Stimulated activated naive CD8-positive, alpha-beta T cell treated with anti-CD3 and anti-CD28 coated beads, Interleukin-15, amount 100 ng/mL, for 72 hours (primary cell): ENCODE data around the gene BCAR1.
A peak's percentile ranks its signal among the peaks of the same experiment; 100 is the strongest.
"Not testable (repeated sequence)": the region's sequence is repeated elsewhere in the genome, so short reads cannot be mapped to it uniquely, and the experiment has no call there.

Experiments used
- ATAC-seq: fragments of 150-1000 bp; cut with Tn5 transposase; 2 replicates; pipeline ENCODE4 v1.10.0; 2021; ENCODE audit warnings: mild to moderate bottlenecking, moderate library complexity
- DNase-seq, 2 donors: peaks; one replicate each; pipeline ENCODE4 v3.0.0; 2021 to 2022
- H3K27ac Mint-ChIP-seq, 2 donors: one replicate each; pipeline ENCODE4 v1.8.0; 2022; ENCODE audit warnings: mild to moderate bottlenecking in 2 of 2, mixed read lengths in 2 of 2, moderate library complexity in 2 of 2
- H3K27me3 Mint-ChIP-seq: one replicate; pipeline ENCODE4 v1.8.0; 2022; ENCODE audit warnings: mixed read lengths
- H3K4me1 Mint-ChIP-seq: one replicate; pipeline ENCODE4 v1.8.0; 2022; ENCODE audit warnings: mild to moderate bottlenecking, mixed read lengths
- H3K4me3 Mint-ChIP-seq, 2 donors: one replicate each; pipeline ENCODE4 v1.8.0; 2022; ENCODE audit warnings: mild to moderate bottlenecking in 2 of 2, mixed read lengths in 2 of 2, moderate library complexity in 1 of 2
- H3K9me3 Mint-ChIP-seq, 2 donors: one replicate each; pipeline ENCODE4 v1.8.0; 2022; ENCODE audit warnings: mixed read lengths in 2 of 2

BCAR1 gene

GRCh38 chr16:75251280-75252048, at the start of gene BCAR1:
TSS of gene BCAR1 (minus strand) at chr16:75251624. CDS start at chr16:75251482, 142 bp downstream.
- no peak for DNase-seq
- ATAC-seq: peak; percentile 34
- no peak within 1 kb of the TSS for H3K27ac Mint-ChIP-seq

DNA sequence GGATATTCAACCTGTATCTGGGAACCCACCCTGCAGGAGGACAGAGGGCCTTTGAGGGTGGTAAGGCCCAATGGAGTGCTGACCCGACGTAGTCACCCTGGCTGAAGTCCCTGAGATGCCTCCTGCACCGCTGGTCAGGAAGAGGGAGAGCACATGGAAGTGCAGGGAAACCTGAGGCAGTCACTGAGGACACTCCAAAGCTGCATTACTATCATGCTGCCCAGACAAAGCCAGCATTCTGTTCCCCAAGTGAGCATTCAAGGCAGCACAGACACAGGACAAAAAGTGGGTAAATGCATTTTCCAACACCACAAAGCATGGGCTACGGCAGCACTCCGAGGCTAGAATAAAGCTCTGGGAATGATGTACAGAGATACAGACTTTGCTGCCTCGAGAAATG, 46.8 kb upstream of the BCAR1 start:
- H3K4me1 Mint-ChIP-seq: no peaks in the 10 kb centered on the region
- H3K27ac Mint-ChIP-seq: no peak overlapping the region
- no peaks in the 10 kb centered on the region for H3K9me3 Mint-ChIP-seq
- no peak for ATAC-seq
- DNase-seq: no peak
- no peaks in the 10 kb centered on the region for H3K27me3 Mint-ChIP-seq
- H3K4me3 Mint-ChIP-seq: no peak overlapping the region

More at GRCh38 chr16:75251280-75252048, at the start of gene BCAR1:
- Mint-ChIP-seq H3K4me1 (peaks cover 16% of the 10 kb centered on the region), H3K9me3 (no peaks in the 10 kb centered on the region), H3K27me3 (peaks cover 95% of the 10 kb centered on the region), H3K4me3 (peak within 1 kb of the TSS; percentile 68 to 80)

- H3K4me1 Mint-ChIP-seq: no peaks in the 10 kb centered on the region
- H3K4me3 Mint-ChIP-seq: no peak overlapping the region
- no peaks in the 10 kb centered on the region for H3K9me3 Mint-ChIP-seq
- peaks cover under 1% of the 10 kb centered on the region for H3K27me3 Mint-ChIP-seq
- DNase-seq (no peak), ATAC-seq (no peak)
- H3K27ac Mint-ChIP-seq: no peak overlapping the region
Observed at GRCh38 chr16:75296606-75297005, 45.2 kb upstream of the BCAR1 start.

- Mint-ChIP-seq H3K4me3 (no peak overlapping the region), H3K4me1 (no peaks in the 10 kb centered on the region), H3K9me3 (no peaks in the 10 kb centered on the region), H3K27me3 (peaks cover 17% of the 10 kb centered on the region), H3K27ac (no peak overlapping the region)
- ATAC-seq (no peak), DNase-seq (no peak)
Observed at GRCh38 chr16:75294773-75295459, 43.5 kb upstream of the BCAR1 start.

- H3K27me3 Mint-ChIP-seq: peaks cover 29% of the 10 kb centered on the region
- no peaks in the 10 kb centered on the region for H3K9me3 Mint-ChIP-seq
- peaks cover 10% of the 10 kb centered on the region for H3K4me1 Mint-ChIP-seq
- no peak overlapping the region for H3K4me3 Mint-ChIP-seq
- ATAC-seq (no peak), DNase-seq (no peak)
- no peak overlapping the region for H3K27ac Mint-ChIP-seq
Observed at GRCh38 chr16:75293772-75294171, 42.3 kb upstream of the BCAR1 start.

- no peak for DNase-seq
- Mint-ChIP-seq H3K9me3 (no peaks in the 10 kb centered on the region), H3K27me3 (peaks cover 35% of the 10 kb centered on the region), H3K4me1 (peaks cover 16% of the 10 kb centered on the region), H3K27ac (no peak overlapping the region), H3K4me3 (no peak overlapping the region)
- no peak for ATAC-seq
Observed at GRCh38 chr16:75293173-75293572, 41.7 kb upstream of the BCAR1 start.

DNA sequence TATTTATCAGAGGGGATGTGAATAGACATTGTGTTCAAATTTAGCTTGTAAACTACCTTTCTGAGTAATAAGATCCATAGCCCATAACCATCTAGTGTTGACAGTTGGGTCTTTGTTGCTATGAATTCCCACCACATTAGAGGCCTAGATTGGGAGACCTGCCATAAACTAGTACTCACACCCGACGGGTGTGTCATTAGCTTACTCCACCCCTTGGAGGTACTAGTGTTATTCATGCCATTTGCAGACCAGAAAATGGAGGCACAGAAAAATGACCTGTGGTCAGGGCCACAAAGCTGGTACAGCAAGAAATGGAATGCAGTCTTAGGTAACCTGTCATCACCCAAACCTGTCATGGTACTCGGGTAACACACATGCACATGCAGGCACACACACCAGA, 41.3 kb upstream of the BCAR1 start:
- H3K27ac Mint-ChIP-seq: no peak overlapping the region
- no peaks in the 10 kb centered on the region for H3K9me3 Mint-ChIP-seq
- H3K4me3 Mint-ChIP-seq: no peak overlapping the region
- DNase-seq (no peak), ATAC-seq (no peak)
- peaks cover 39% of the 10 kb centered on the region for H3K27me3 Mint-ChIP-seq
- peaks cover 20% of the 10 kb centered on the region for H3K4me1 Mint-ChIP-seq

- DNase-seq (no peak), ATAC-seq (no peak)
- no peak overlapping the region for H3K27ac Mint-ChIP-seq
- H3K9me3 Mint-ChIP-seq: no peaks in the 10 kb centered on the region
- H3K27me3 Mint-ChIP-seq: peaks cover 64% of the 10 kb centered on the region
- no peak overlapping the region for H3K4me3 Mint-ChIP-seq
- H3K4me1 Mint-ChIP-seq: peaks cover 23% of the 10 kb centered on the region
Observed at GRCh38 chr16:75289189-75289588, 37.8 kb upstream of the BCAR1 start.

- Mint-ChIP-seq H3K9me3 (no peaks in the 10 kb centered on the region), H3K27ac (peak overlapping the region; percentile 0 to 75), H3K27me3 (peaks cover 64% of the 10 kb centered on the region), H3K4me3 (peak overlapping the region in 1 of 2 donors; percentile 60), H3K4me1 (peaks cover 23% of the 10 kb centered on the region)
- DNase-seq (peak; percentile 77 to 84), ATAC-seq (peak; percentile 98)
Observed at GRCh38 chr16:75288596-75289120, 37.2 kb upstream of the BCAR1 start.

GRCh38 chr16:75288181-75288580, 36.8 kb upstream of the BCAR1 start:
- Mint-ChIP-seq H3K9me3 (no peaks in the 10 kb centered on the region), H3K27ac (no peak overlapping the region), H3K4me1 (peaks cover 23% of the 10 kb centered on the region), H3K27me3 (peaks cover 64% of the 10 kb centered on the region), H3K4me3 (peak overlapping the region in 1 of 2 donors; percentile 60)
- DNase-seq (no peak), ATAC-seq (peak; percentile 45)

DNA sequence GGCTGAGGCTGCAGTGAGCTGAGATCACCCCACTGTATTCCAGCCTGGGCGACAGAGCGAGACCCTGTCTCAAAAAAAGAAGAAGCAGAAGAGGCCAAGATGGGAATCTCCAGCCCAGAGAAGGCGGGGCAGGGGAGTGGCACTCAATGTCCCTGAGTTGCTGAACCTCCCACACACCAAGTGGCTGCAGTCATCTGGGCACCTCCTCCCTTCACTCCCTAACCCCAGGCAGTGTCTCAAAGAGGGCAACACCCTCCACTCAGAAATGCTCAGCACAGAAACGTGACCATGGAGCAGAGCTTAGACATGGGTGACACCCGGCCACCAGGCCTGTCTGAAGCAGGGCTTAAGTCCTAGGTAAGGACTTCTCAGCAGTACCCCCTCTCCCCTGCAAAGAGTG, 36.3 kb upstream of the BCAR1 start:
- Mint-ChIP-seq H3K4me1 (peaks cover 23% of the 10 kb centered on the region), H3K4me3 (no peak overlapping the region), H3K9me3 (no peaks in the 10 kb centered on the region), H3K27me3 (peaks cover 67% of the 10 kb centered on the region), H3K27ac (no peak overlapping the region)
- DNase-seq: no peak
- ATAC-seq: peak; percentile 13

- ATAC-seq (no peak), DNase-seq (no peak)
- H3K4me3 Mint-ChIP-seq: no peak overlapping the region
- H3K27ac Mint-ChIP-seq: no peak overlapping the region
- peaks cover 23% of the 10 kb centered on the region for H3K4me1 Mint-ChIP-seq
- no peaks in the 10 kb centered on the region for H3K9me3 Mint-ChIP-seq
- peaks cover 78% of the 10 kb centered on the region for H3K27me3 Mint-ChIP-seq
Observed at GRCh38 chr16:75286389-75286788, 35.0 kb upstream of the BCAR1 start.

- DNase-seq: no peak
- H3K27me3 Mint-ChIP-seq: peaks cover 76% of the 10 kb centered on the region
Observed at GRCh38 chr16:75282466-75283281, 31.2 kb upstream of the BCAR1 start.

DNA sequence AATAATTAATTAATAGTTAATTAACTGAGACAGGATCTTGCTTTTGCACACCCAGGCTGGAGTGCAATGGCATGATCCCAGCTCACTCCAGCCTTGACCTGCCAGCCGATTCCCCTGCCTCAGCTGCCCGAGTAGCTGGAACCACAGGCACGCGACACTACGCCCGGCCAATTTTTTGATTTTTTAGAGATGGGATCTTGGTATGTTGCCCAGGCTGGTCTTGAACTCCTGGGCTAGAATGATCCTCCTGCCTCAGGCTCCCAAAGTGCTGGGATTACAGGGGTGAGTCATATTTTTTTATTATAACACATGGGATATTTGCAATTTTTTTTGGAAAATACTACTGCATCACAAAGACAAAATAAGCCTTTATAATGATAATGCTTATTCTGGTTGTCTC, 30.4 kb upstream of the BCAR1 start:
- H3K9me3 Mint-ChIP-seq: no peaks in the 10 kb centered on the region
- no peak for DNase-seq
- H3K27me3 Mint-ChIP-seq: peaks cover 75% of the 10 kb centered on the region
- H3K4me3 Mint-ChIP-seq: no peak overlapping the region
- no peaks in the 10 kb centered on the region for H3K4me1 Mint-ChIP-seq
- H3K27ac Mint-ChIP-seq: no peak overlapping the region
- ATAC-seq: no peak

More at GRCh38 chr16:75282466-75283281, 31.2 kb upstream of the BCAR1 start:
- H3K4me1 Mint-ChIP-seq: peaks cover 3% of the 10 kb centered on the region
- no peak overlapping the region for H3K27ac Mint-ChIP-seq
- H3K4me3 Mint-ChIP-seq: no peak overlapping the region
- ATAC-seq: no peak
- no peaks in the 10 kb centered on the region for H3K9me3 Mint-ChIP-seq

GRCh38 chr16:75281009-75281408, 29.6 kb upstream of the BCAR1 start:
- peaks cover 67% of the 10 kb centered on the region for H3K27me3 Mint-ChIP-seq
- not testable (repeated sequence) for ATAC-seq, H3K4me3 Mint-ChIP-seq, DNase-seq, H3K9me3 Mint-ChIP-seq, H3K4me1 Mint-ChIP-seq, H3K27ac Mint-ChIP-seq
